ENCODE measurements around the gene RNU5B-1.
"Not testable (repeated sequence)": the region's sequence is repeated elsewhere in the genome, so short reads cannot be mapped to it uniquely, and the experiment has no call there.

The RNU5B-1 gene

DNA sequence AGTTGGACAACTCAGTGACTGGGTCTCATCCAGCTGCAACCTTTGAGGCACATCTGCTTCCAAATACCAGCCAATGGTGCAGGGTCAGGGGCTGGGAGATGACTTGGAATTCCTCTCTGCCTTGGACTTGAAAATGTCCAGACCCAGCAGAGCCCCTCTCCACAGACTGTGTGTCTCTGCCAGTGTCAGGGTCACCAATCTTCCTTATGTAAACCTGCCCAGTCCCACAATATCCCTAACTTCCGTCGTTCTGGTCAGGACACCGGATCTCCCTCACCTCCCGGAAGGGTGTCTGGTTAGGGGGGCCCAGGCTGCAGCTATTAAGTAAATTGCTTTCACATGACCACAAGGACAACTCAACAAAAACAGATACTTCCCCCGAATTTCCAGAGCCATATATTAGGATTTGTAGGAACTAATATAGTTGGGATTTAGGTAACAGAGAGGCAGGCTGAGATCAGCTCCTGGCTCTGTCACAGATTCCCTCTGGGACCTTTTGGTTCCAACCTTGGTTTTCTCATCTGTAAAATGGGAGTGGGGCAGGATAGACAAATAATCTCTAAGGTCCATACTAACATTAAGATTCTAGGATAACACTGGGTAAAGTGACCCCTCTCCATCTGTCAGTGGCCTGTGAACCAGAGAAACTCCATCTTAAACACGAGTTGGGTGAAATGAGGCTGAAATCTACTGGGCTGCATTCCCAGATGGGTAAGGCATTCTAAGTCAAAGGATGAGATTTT, 42.5 kb downstream of the RNU5B-1 start:
- DNase-seq: no peak

DNA sequence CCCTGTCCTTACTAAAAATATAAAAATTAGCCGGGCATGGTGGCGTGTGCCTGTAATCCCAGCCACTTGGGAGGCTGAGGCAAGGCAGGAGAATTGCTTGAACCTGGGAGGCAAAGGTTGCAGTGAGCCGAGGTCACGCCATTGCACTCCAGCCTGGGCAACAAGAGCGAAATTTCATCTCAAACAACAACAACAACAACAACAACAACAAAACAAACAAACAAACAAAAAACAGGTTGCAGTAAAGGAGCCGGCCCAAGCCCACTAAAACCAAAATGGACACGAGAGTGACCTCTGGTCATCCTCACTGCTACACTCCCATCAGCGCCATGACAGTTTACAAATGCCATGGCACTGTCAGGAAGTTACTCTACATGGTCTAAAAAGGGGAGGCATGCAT, 43.3 kb downstream of the RNU5B-1 start:
- DNase-seq: not testable (repeated sequence)

DNA sequence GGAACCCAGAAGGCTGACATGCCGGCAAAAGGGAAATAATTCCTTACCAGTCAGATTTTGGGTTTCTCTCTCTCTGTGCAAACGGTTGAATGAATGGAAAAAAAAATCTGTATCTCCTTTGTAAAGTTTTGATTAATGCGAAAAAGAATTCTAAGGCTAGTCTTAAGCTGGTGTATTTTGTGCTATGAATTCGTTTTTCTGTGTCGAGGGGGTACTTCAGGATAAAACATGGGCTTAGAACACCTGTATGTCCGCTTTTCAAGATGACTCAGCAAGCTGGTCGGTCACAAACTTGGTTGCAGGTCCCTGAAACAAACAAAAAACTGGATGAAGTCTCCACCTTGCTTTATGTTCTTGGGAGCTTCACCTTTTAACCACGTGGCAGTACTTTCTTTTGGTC, 44.9 kb downstream of the RNU5B-1 start:
- no peak for DNase-seq

DNA sequence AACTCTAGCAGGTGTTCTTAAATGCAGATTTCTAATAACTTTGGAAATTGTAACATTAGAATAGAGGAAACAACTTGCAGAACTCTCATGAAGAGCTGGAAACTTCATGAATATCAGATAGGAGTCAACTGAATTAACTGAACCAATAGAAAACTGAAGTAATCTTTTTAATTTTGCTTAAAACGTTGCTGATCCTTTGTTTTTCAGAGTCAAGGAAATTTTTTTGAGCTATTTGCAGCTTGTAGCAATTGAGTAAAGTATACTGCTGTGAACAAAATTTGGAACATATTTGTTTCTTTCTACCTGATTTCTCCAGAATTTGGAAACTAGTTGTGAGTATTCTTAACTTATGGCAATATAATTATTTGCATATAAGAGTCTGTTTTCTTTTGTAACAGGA, 47.5 kb downstream of the RNU5B-1 start:
- not testable (repeated sequence) for DNase-seq

All from CD4-positive, alpha-beta T cell treated with Interleukin-17A for 4 hours (primary cell).